IMR-90 (cell line): ENCODE results near the gene ATXN7L2. TPM values are rescaled to one million over a fixed set of nuclear protein-coding genes. Genes with fewer than 3 reads are reported as not detected.

ENCODE experiments used
- ATAC-seq: fragments of 200-7000 bp; cut with Tn5 transposase; 2 replicates; pipeline ENCODE4 v1.9.1; 2020; ENCODE audit warnings: low read depth, mild to moderate bottlenecking, moderate library complexity
- BruUV-seq: library from RNA; stranded (reverse); fragments of 400-500 nt; replicated peaks from 2 replicates; lab custom pipeline; 2021; lab: Mats Ljungman, UMichigan
- CTCF ChIA-PET: fragments of 300-600 bp; formaldehyde crosslinking; extraction: SDS; loops from one replicate; lab custom pipeline; 2021; ENCODE audit warnings: antibody characterized with exemption; lab: Yijun Ruan, JAX
- POLR2A ChIA-PET: fragments of 300-600 bp; sonication (Branson Sonifier 250); formaldehyde crosslinking; loops from one replicate; lab custom pipeline; 2022; ENCODE audit warnings: antibody characterized with exemption; ENCODE audit not compliant: unreplicated experiment; lab: Charles Lee
- DNase-seq: peaks from one replicate; pipeline ENCODE4 v3.0.0; 2013
- H2AFZ ChIP-seq: replicated peaks from 2 replicates; pipeline ENCODE3; 2013; ENCODE audit warnings: low read length, mild to moderate bottlenecking; ENCODE audit not compliant: poor library complexity
- H2AK5ac ChIP-seq: 2 replicates; pipeline ENCODE4 v1.6.1; 2013; ENCODE audit warnings: low read depth, low read length, inconsistent platforms
- H2AK9ac ChIP-seq: replicated peaks from 2 replicates; pipeline ENCODE3; 2013; ENCODE audit warnings: mild to moderate bottlenecking, low read depth, low read length, moderate library complexity; ENCODE audit not compliant: poor library complexity
- H2BK120ac ChIP-seq: 2 replicates; pipeline ENCODE4 v1.6.1; 2013; ENCODE audit warnings: low read depth, low read length, inconsistent platforms
- H2BK15ac ChIP-seq: 3 replicates; pipeline ENCODE4 v1.6.1; 2013; ENCODE audit warnings: low read depth, low read length, inconsistent platforms
- H2BK20ac ChIP-seq: 2 replicates; pipeline ENCODE4 v1.6.1; 2013; ENCODE audit warnings: low read depth, mild to moderate bottlenecking, inconsistent platforms, low read length, moderate library complexity
- H2BK5ac ChIP-seq: 2 replicates; pipeline ENCODE4 v1.6.1; 2013; ENCODE audit warnings: mild to moderate bottlenecking, low read depth, low read length, inconsistent platforms; ENCODE audit not compliant: poor library complexity, severe bottlenecking
- H3K14ac ChIP-seq: replicated peaks from 2 replicates; pipeline ENCODE4 v1.6.1; 2013; ENCODE audit warnings: low read depth, low read length, inconsistent platforms
- H3K18ac ChIP-seq: 2 replicates; pipeline ENCODE4 v1.6.1; 2013; ENCODE audit warnings: low read depth, low read length, control low read depth
- H3K23ac ChIP-seq: 2 replicates; pipeline ENCODE4 v1.6.1; 2013; ENCODE audit warnings: low read depth, low read length, inconsistent platforms
- H3K27ac ChIP-seq: 2 replicates; pipeline ENCODE4 v1.5.1; 2013; ENCODE audit warnings: mild to moderate bottlenecking, control low read depth, low read length; ENCODE audit not compliant: insufficient read depth
- H3K27me3 ChIP-seq: 2 replicates; pipeline ENCODE4 v1.6.1; 2013; ENCODE audit warnings: low read length; ENCODE audit not compliant: control insufficient read depth, insufficient read depth
- H3K36me3 ChIP-seq: 2 replicates; pipeline ENCODE4 v1.6.1; 2013; ENCODE audit warnings: low read length, mixed read lengths; ENCODE audit not compliant: control insufficient read depth, insufficient read depth
- H3K4ac ChIP-seq: 2 replicates; pipeline ENCODE4 v1.6.1; 2013; ENCODE audit warnings: low read depth, low read length, inconsistent platforms
- H3K4me1 ChIP-seq: 2 replicates; pipeline ENCODE4 v1.6.1; 2013; ENCODE audit warnings: low read length, mixed read lengths; ENCODE audit not compliant: control insufficient read depth, insufficient read depth
- H3K4me2 ChIP-seq: 2 replicates; pipeline ENCODE4 v1.6.1; 2013; ENCODE audit warnings: low read depth, mild to moderate bottlenecking, control low read depth, low read length, moderate library complexity
- H3K4me3 ChIP-seq: 2 replicates; pipeline ENCODE4 v1.5.1; 2013; ENCODE audit warnings: low read depth, mild to moderate bottlenecking, control low read depth, low read length, moderate library complexity; ENCODE audit not compliant: insufficient read depth
- H3K56ac ChIP-seq: 2 replicates; pipeline ENCODE4 v1.6.1; 2013; ENCODE audit warnings: low read length, inconsistent platforms; ENCODE audit not compliant: insufficient read depth; ENCODE audit errors: extremely low read depth
- H3K79me1 ChIP-seq, 2 experiments: 2 replicates each; pipeline ENCODE4 v1.6.1; 2013; ENCODE audit warnings: low read length in 2 of 2, inconsistent platforms in 1 of 2, low read depth in 1 of 2
- H3K9ac ChIP-seq: 2 replicates; pipeline ENCODE4 v1.6.1; 2013; ENCODE audit warnings: low read depth, low read length, control low read depth
- H3K9me1 ChIP-seq: 2 replicates; pipeline ENCODE4 v1.6.1; 2013; ENCODE audit warnings: low read length, inconsistent platforms; ENCODE audit not compliant: insufficient read depth
- H3K9me3 ChIP-seq: 2 replicates; pipeline ENCODE4 v1.6.1; 2013; ENCODE audit warnings: low read length; ENCODE audit not compliant: control insufficient read depth, insufficient read depth
- H4K20me1 ChIP-seq: 2 replicates; pipeline ENCODE4 v1.6.1; 2013; ENCODE audit warnings: low read length, inconsistent platforms; ENCODE audit not compliant: insufficient read depth
- H4K5ac ChIP-seq: 2 replicates; pipeline ENCODE4 v1.6.1; 2013; ENCODE audit warnings: mild to moderate bottlenecking, low read depth, low read length, control low read depth
- H4K8ac ChIP-seq, 2 experiments: 2 replicates each; pipeline ENCODE4 v1.6.1; 2013; ENCODE audit warnings: low read depth in 2 of 2, low read length in 2 of 2, control low read depth in 1 of 2, inconsistent platforms in 1 of 2
- H4K91ac ChIP-seq: 2 replicates; pipeline ENCODE4 v1.6.1; 2013; ENCODE audit warnings: low read depth, low read length, inconsistent platforms; ENCODE audit not compliant: insufficient read depth
- BHLHE40 ChIP-seq: fragments of 150-350 bp; IDR thresholded peaks from 2 replicates; pipeline ENCODE4 v1.6.1; 2016; ENCODE audit warnings: mild to moderate bottlenecking, low read depth, low read length
- CEBPB ChIP-seq: IDR thresholded peaks from 2 replicates; pipeline ENCODE4 v1.6.1; 2012; ENCODE audit warnings: low read depth, low read length, improper control_type of control experiment
- CHD1 ChIP-seq: IDR thresholded peaks from 2 replicates; pipeline ENCODE4 v1.6.1; 2012; ENCODE audit warnings: low read depth, low read length, improper control_type of control experiment
- CTCF ChIP-seq: conservative IDR thresholded peaks from 2 replicates; pipeline ENCODE4 v1.5.1; 2012; ENCODE audit warnings: mild to moderate bottlenecking, low read depth, low read length, improper control_type of control experiment
- FOS ChIP-seq: fragments of 150-350 bp; IDR thresholded peaks from 2 replicates; pipeline ENCODE4 v1.6.1; 2016; ENCODE audit warnings: low read depth, low read length
- MAFK ChIP-seq: IDR thresholded peaks from 2 replicates; pipeline ENCODE4 v1.6.1; 2012; ENCODE audit warnings: low read depth, low read length, improper control_type of control experiment
- MAZ ChIP-seq: IDR thresholded peaks from 2 replicates; pipeline ENCODE4 v1.6.1; 2012; ENCODE audit warnings: low read depth, mild to moderate bottlenecking, low read length, improper control_type of control experiment, moderate library complexity, borderline replicate concordance
- MXI1 ChIP-seq: IDR thresholded peaks from 2 replicates; pipeline ENCODE4 v1.6.1; 2012; ENCODE audit warnings: low read depth, mild to moderate bottlenecking, low read length, moderate library complexity, borderline replicate concordance
- NFE2L2 ChIP-seq: fragments of 150-350 bp; IDR thresholded peaks from 2 replicates; pipeline ENCODE4 v1.6.1; 2016; ENCODE audit warnings: low read depth, mild to moderate bottlenecking, low read length
- POLR2A ChIP-seq: IDR thresholded peaks from 2 replicates; pipeline ENCODE4 v1.6.1; 2012; ENCODE audit warnings: mild to moderate bottlenecking, low read depth, low read length
- RAD21 ChIP-seq: IDR thresholded peaks from 2 replicates; pipeline ENCODE4 v1.6.1; 2012; ENCODE audit warnings: low read length, improper control_type of control experiment
- RCOR1 ChIP-seq: IDR thresholded peaks from 2 replicates; pipeline ENCODE4 v1.6.1; 2012; ENCODE audit warnings: mild to moderate bottlenecking, low read length, improper control_type of control experiment; ENCODE audit not compliant: insufficient replicate concordance
- RFX5 ChIP-seq: IDR thresholded peaks from 2 replicates; pipeline ENCODE4 v1.8.0; 2012; ENCODE audit warnings: low read depth, mild to moderate bottlenecking, low read length, moderate library complexity
- SMC3 ChIP-seq: fragments of 150-350 bp; IDR thresholded peaks from 2 replicates; pipeline ENCODE4 v1.6.1; 2016; ENCODE audit warnings: low read depth, mild to moderate bottlenecking, antibody characterized with exemption, low read length, moderate library complexity
- USF2 ChIP-seq: fragments of 150-350 bp; IDR thresholded peaks from 2 replicates; pipeline ENCODE4 v1.6.1; 2017; ENCODE audit warnings: mild to moderate bottlenecking, antibody characterized with exemption, low read length, low read depth
- WGBS, 2 experiments: methylation state at CpG; one replicate each; pipeline versions ENCODE4 v1.1.5 to v1.1.7; 2013; ENCODE audit warnings: missing lambda C conversion rate in 2 of 2; ENCODE audit not compliant: insufficient read length in 1 of 2; ENCODE audit errors: extremely low coverage in 2 of 2; 5-methylcytosine and 5-hydroxymethylcytosine counted together
- dilution Hi-C: fragments of 300-500 bp; cut with HindIII; formaldehyde crosslinking; loops from one replicate; pipeline ENCODE4 v1.14.3; 2018; ENCODE audit warnings: low sequenced_read_pairs; ENCODE audit not compliant: unreplicated experiment
- in situ Hi-C: fragments of 300-500 bp; cut with MboI; formaldehyde crosslinking; loops from 3 replicates; pipeline ENCODE4 v1.14.3; 2019; ENCODE audit warnings: low sequenced_read_pairs, inconsistent platforms, mixed read lengths
- intact Hi-C: fragments of 100-400 bp; cut with micrococcal nuclease; formaldehyde crosslinking; loops from 2 replicates; pipeline ENCODE4 v1.10.0; 2022
- polyA plus RNA-seq, 3 experiments: library from polyadenylated mRNA; depleted of rRNA; stranded (reverse); fragments of >200 nt; gene quantifications; 2 replicates each; pipeline ENCODE4 v1.2.3, GENCODE V29; 2012; ENCODE audit warnings: low replicate concordance in 1 of 3
- total RNA-seq: library from RNA; depleted of rRNA; stranded (reverse); fragments of >200 nt; gene quantifications from 2 replicates; pipeline ENCODE4 v1.2.3, GENCODE V29; 2012

ATXN7L2 gene
- total and polyA plus RNA-seq, 2 of the 4 experiments (the other 2 are of a cell fraction): 1.3 to 4.8 TPM

DNA sequence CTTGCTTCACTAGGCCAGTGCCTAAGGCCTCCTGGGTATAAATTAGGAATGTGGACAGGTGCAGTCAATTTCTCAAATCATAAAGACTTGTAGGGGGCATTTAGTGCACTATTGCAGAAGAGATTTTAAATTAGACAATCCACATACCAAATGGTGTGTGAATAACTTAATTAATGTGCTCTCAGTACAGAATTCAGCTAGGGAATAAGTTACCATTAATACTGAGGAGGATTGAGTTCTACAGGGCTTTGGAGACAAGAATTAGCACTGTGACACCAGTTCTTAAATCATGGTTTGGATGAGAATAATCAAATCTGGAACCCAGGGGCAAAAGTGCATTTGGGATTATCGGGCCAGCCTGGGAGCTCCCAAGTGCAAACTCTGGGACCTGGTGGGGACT, 15.6 kb upstream of the ATXN7L2 start:
- no peak overlapping the region for H2BK20ac ChIP-seq
- BruUV-seq: no TSS peak
- peaks cover 73% of the 10 kb centered on the region for H3K27me3 ChIP-seq
- no peak overlapping the region for H3K4me3 ChIP-seq
- no peak overlapping the region for H3K18ac ChIP-seq
- H3K27ac ChIP-seq: no peak overlapping the region
- no peaks in the 10 kb centered on the region for H3K9me1 ChIP-seq
- ATAC-seq (no peak), DNase-seq (no peak)
- intact Hi-C loops: no loop called here
- H3K4me1 ChIP-seq: no peaks in the 10 kb centered on the region
- H3K4ac ChIP-seq: no peak overlapping the region
- no peak overlapping the region for H2BK120ac ChIP-seq
- CTCF ChIA-PET: no interaction called here
- H3K23ac ChIP-seq: no peak overlapping the region
- H4K5ac ChIP-seq: no peak overlapping the region
- no peak overlapping the region for H4K91ac ChIP-seq
- no peak overlapping the region for H3K56ac ChIP-seq
- no peak overlapping the region for H2AK5ac ChIP-seq
- H2AFZ ChIP-seq: no peak overlapping the region
- H3K4me2 ChIP-seq: no peak overlapping the region
- TF ChIP-seq MAFK (no peak), CHD1 (no peak), NFE2L2 (no peak), MAZ (no peak), RCOR1 (no peak), CEBPB (no peak), RFX5 (no peak), CTCF (no peak), USF2 (no peak), SMC3 (no peak), BHLHE40 (no peak), MXI1 (no peak), POLR2A (no peak), FOS (no peak), RAD21 (no peak)
- no peaks in the 10 kb centered on the region for H4K20me1 ChIP-seq
- H3K14ac ChIP-seq: no peak overlapping the region
- no peak overlapping the region for H2BK5ac ChIP-seq
- POLR2A ChIA-PET: no interaction called here
- in situ Hi-C loops: no loop called here
- H2AK9ac ChIP-seq: no peak overlapping the region
- H3K79me1 ChIP-seq: no peaks in the 10 kb centered on the region
- no peaks in the 10 kb centered on the region for H3K9me3 ChIP-seq
- dilution Hi-C loops: no loop called here
- no peak overlapping the region for H4K8ac ChIP-seq
- WGBS, 2 experiments: no CpG with 5 or more reads among the region's 1 CpG
- H3K36me3 ChIP-seq: no peaks in the 10 kb centered on the region
- H3K9ac ChIP-seq: no peak overlapping the region
- H2BK15ac ChIP-seq: no peak overlapping the region
